HG03135 (cell line): ENCODE results near the gene TMEM185A.
"Not testable (repeated sequence)": the region's sequence is repeated elsewhere in the genome, so short reads cannot be mapped to it uniquely, and the experiment has no call there.

ENCODE experiments used
- ATAC-seq: cut with Tn5 transposase; IDR thresholded peaks from one replicate; pipeline ENCODE4 v1.9.1; 2021; ENCODE audit warnings: mild to moderate bottlenecking, moderate library complexity; ENCODE audit not compliant: unreplicated experiment

TMEM185A gene

GRCh38 chrX:149628280-149628679, 3.3 kb downstream of the TMEM185A start:
- no peak for ATAC-seq

- ATAC-seq, result not testable (repeated sequence)
Measured at GRCh38 chrX:149626829-149627228, 4.8 kb downstream of the TMEM185A start.

- ATAC-seq, result not testable (repeated sequence)
Measured at GRCh38 chrX:149619662-149620061, 11.9 kb downstream of the TMEM185A start.

GRCh38 chrX:149618871-149619270, 12.7 kb downstream of the TMEM185A start:
- no peak for ATAC-seq

GRCh38 chrX:149611623-149612175, 19.9 kb downstream of the TMEM185A start:
- ATAC-seq, result no peak

- no peak for ATAC-seq
Measured at GRCh38 chrX:149610511-149610910, 21.1 kb downstream of the TMEM185A start.

- ATAC-seq, result no peak
Measured at GRCh38 chrX:149607699-149608098, 23.9 kb downstream of the TMEM185A start.

GRCh38 chrX:149605248-149605885, 26.2 kb downstream of the TMEM185A start:
- ATAC-seq, result not testable (repeated sequence)

GRCh38 chrX:149598603-149599002, 33.0 kb downstream of the TMEM185A start:
- ATAC-seq, result not testable (repeated sequence)

- ATAC-seq, result not testable (repeated sequence)
Measured at GRCh38 chrX:149595943-149596342, 35.6 kb downstream of the TMEM185A start.

GRCh38 chrX:149595214-149595613, 36.4 kb downstream of the TMEM185A start, which contains the start of gene HSFX2:
HSFX2 (minus strand) TSS chrX:149595314; CDS start chrX:149594700, 614 bp downstream.
- not testable (repeated sequence) for ATAC-seq

- ATAC-seq, result not testable (repeated sequence)
Measured at GRCh38 chrX:149590993-149591392, 40.6 kb downstream of the TMEM185A start.

- ATAC-seq, result not testable (repeated sequence)
Measured at GRCh38 chrX:149587359-149587758, 44.2 kb downstream of the TMEM185A start, which contains the start of gene MAGEA9B. MAGEA9B (minus strand) TSS chrX:149587459; CDS start chrX:149583179, 4,280 bp downstream.

GRCh38 chrX:149585631-149586030, 46.0 kb downstream of the TMEM185A start:
- ATAC-seq, result not testable (repeated sequence)

GRCh38 chrX:149573456-149573855, 58.1 kb downstream of the TMEM185A start:
- ATAC-seq, result peak; percentile 100

- no peak for ATAC-seq
Measured at GRCh38 chrX:149572743-149573142, 58.8 kb downstream of the TMEM185A start.

- ATAC-seq, result no peak
Measured at GRCh38 chrX:149571770-149572169, 59.8 kb downstream of the TMEM185A start.

- ATAC-seq, result no peak
Measured at GRCh38 chrX:149570668-149571067, 60.9 kb downstream of the TMEM185A start.

- ATAC-seq, result no peak
Measured at GRCh38 chrX:149569770-149570169, 61.8 kb downstream of the TMEM185A start.

GRCh38 chrX:149568701-149569296, 62.8 kb downstream of the TMEM185A start:
- ATAC-seq, result no peak

GRCh38 chrX:149567621-149568417, 63.8 kb downstream of the TMEM185A start:
- ATAC-seq, result no peak
